ENCODE data around the gene SLC9A9.

DNA sequence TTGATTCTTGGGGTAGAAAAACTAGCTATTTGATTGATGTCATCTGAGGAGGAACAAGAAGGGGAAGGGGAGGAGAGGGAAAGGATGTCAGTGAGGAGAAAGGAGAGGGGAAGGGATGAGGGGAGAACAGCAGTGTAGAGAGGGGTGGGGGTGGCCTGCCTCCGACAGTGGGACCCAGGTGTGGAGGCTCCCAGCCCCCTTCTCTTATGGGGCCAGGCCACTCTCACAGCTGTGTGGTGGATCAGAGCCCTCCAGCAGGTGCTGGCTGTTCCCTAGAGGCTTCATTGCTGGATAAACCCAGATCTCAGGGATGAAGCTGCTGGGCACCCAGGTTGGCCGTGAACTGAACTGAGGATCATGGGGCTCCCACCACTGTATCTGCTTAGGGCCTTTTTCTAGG, 464.2 kb downstream of the SLC9A9 start:
- no peak for TF ChIP-seq POLR2A (IDR thresholded peaks at IDR 0.05; ENCODE audit: extremely low read depth, insufficient read length)
- TF ChIP-seq, protein P1, sequence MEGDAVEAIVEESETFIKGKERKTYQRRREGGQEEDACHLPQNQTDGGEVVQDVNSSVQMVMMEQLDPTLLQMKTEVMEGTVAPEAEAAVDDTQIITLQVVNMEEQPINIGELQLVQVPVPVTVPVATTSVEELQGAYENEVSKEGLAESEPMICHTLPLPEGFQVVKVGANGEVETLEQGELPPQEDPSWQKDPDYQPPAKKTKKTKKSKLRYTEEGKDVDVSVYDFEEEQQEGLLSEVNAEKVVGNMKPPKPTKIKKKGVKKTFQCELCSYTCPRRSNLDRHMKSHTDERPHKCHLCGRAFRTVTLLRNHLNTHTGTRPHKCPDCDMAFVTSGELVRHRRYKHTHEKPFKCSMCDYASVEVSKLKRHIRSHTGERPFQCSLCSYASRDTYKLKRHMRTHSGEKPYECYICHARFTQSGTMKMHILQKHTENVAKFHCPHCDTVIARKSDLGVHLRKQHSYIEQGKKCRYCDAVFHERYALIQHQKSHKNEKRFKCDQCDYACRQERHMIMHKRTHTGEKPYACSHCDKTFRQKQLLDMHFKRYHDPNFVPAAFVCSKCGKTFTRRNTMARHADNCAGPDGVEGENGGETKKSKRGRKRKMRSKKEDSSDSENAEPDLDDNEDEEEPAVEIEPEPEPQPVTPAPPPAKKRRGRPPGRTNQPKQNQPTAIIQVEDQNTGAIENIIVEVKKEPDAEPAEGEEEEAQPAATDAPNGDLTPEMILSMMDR (IDR thresholded peaks at IDR 0.05; ENCODE audit: low read depth, low read length), result no peak
- TF ChIP-seq MYC (IDR thresholded peaks at IDR 0.05; ENCODE audit: low read depth, low read length), result no peak
- no peak for TF ChIP-seq MAX (IDR thresholded peaks at IDR 0.05; ENCODE audit: low read depth, low read length)

Measured in NB4 (cell line).